ENCODE results near the gene DCAF15.

DNA sequence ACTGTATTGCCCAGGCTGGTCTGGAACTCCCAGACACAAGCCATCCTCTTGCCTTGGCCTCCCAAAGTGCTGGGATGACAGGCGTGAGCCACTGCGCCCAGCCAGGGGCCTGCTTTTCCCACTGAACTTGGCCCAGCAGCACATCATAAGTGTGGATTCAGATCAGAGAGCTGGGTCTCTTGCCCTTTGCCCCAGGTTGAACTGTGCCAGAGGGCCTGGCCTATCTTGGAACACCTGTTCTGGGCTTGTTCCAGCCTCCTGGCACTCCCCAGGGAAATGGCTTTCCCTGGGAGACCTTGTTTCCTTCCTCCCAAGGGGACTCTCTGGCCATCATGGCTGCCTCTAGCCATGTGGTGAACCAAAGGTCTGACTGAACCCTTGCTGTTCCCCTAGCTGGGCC, 42.9 kb upstream of the DCAF15 start:
- TF ChIP-seq, protein P1, sequence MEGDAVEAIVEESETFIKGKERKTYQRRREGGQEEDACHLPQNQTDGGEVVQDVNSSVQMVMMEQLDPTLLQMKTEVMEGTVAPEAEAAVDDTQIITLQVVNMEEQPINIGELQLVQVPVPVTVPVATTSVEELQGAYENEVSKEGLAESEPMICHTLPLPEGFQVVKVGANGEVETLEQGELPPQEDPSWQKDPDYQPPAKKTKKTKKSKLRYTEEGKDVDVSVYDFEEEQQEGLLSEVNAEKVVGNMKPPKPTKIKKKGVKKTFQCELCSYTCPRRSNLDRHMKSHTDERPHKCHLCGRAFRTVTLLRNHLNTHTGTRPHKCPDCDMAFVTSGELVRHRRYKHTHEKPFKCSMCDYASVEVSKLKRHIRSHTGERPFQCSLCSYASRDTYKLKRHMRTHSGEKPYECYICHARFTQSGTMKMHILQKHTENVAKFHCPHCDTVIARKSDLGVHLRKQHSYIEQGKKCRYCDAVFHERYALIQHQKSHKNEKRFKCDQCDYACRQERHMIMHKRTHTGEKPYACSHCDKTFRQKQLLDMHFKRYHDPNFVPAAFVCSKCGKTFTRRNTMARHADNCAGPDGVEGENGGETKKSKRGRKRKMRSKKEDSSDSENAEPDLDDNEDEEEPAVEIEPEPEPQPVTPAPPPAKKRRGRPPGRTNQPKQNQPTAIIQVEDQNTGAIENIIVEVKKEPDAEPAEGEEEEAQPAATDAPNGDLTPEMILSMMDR (IDR thresholded peaks at IDR 0.05): no peak
- TF ChIP-seq POLR2A (IDR thresholded peaks at IDR 0.05): peak in 1 of 2 donors; percentile 43
